CD8-positive, alpha-beta memory T cell (primary cell): Measurements from ENCODE around the gene CAPS. TPM values are rescaled to one million over a fixed set of nuclear protein-coding genes. Genes with fewer than 3 reads are reported as not detected.

Experiments used
- CTCF ChIA-PET: fragments of 350-600 bp; sonication (Branson Sonifier 250); formaldehyde crosslinking; loops from one replicate; lab custom pipeline; 2021; ENCODE audit warnings: antibody characterized with exemption; lab: Charles Lee
- POLR2A ChIA-PET: fragments of 350-600 bp; sonication (Branson Sonifier 250); formaldehyde crosslinking; loops from one replicate; lab custom pipeline; 2021; ENCODE audit warnings: antibody characterized with exemption; lab: Charles Lee
- DNase-seq, 5 donors: peaks; one replicate each; pipeline versions ENCODE4 v3.0.0 to v3.0.0-alpha.2; 2020 to 2022; ENCODE audit warnings: mixed read lengths in 1 of 5
- H3K27ac ChIP-seq: one replicate; pipeline ENCODE4 v1.7.0; 2013; ENCODE audit warnings: low read depth, mild to moderate bottlenecking, low read length, moderate library complexity
- H3K27me3 ChIP-seq: 2 replicates; pipeline ENCODE4 v1.7.0; 2013; ENCODE audit warnings: low read length, mild to moderate bottlenecking; ENCODE audit not compliant: insufficient read depth, poor library complexity, severe bottlenecking
- H3K36me3 ChIP-seq: 2 replicates; pipeline ENCODE4 v1.7.0; 2013; ENCODE audit warnings: mild to moderate bottlenecking, low read length, moderate library complexity; ENCODE audit not compliant: insufficient read depth
- H3K4me1 ChIP-seq: 2 replicates; pipeline ENCODE4 v1.7.0; 2013; ENCODE audit warnings: mild to moderate bottlenecking, low read length, moderate library complexity; ENCODE audit not compliant: insufficient read depth
- H3K4me3 ChIP-seq: 2 replicates; pipeline ENCODE4 v1.7.0; 2013; ENCODE audit warnings: mild to moderate bottlenecking, low read length
- H3K9me3 ChIP-seq: 2 replicates; pipeline ENCODE4 v1.7.0; 2013; ENCODE audit warnings: mild to moderate bottlenecking, low read length
- H3K27ac Mint-ChIP-seq, 8 donors: one replicate each; pipeline ENCODE4 v1.8.0; 2020 to 2021; ENCODE audit warnings: mixed read lengths in 8 of 8, mild to moderate bottlenecking in 6 of 8, inconsistent platforms in 3 of 8, moderate library complexity in 3 of 8
- H3K27me3 Mint-ChIP-seq, 2 donors: one replicate each; pipeline ENCODE4 v1.8.0; 2020 to 2021; ENCODE audit warnings: mixed read lengths in 2 of 2, mild to moderate bottlenecking in 1 of 2, moderate library complexity in 1 of 2
- H3K36me3 Mint-ChIP-seq, 3 donors: one replicate each; pipeline ENCODE4 v1.8.0; 2020 to 2021; ENCODE audit warnings: mixed read lengths in 3 of 3, inconsistent platforms in 1 of 3, mild to moderate bottlenecking in 1 of 3
- H3K4me1 Mint-ChIP-seq, 3 donors: one replicate each; pipeline ENCODE4 v1.8.0; 2020 to 2021; ENCODE audit warnings: mixed read lengths in 3 of 3, inconsistent platforms in 1 of 3, mild to moderate bottlenecking in 1 of 3
- H3K4me3 Mint-ChIP-seq, 7 donors: one replicate each; pipeline ENCODE4 v1.8.0; 2020 to 2021; ENCODE audit warnings: mixed read lengths in 7 of 7, mild to moderate bottlenecking in 6 of 7, moderate library complexity in 4 of 7, inconsistent platforms in 2 of 7
- H3K9me3 Mint-ChIP-seq, 5 donors: one replicate each; pipeline ENCODE4 v1.8.0; 2020 to 2022; ENCODE audit warnings: mixed read lengths in 5 of 5, mild to moderate bottlenecking in 3 of 5, moderate library complexity in 2 of 5, inconsistent platforms in 1 of 5
- polyA plus RNA-seq: library from polyadenylated mRNA; unstranded; fragments of 300-500 nt; fragmentation: Illumina TruSeq; gene quantifications from one replicate; pipeline ENCODE4 v1.2.3, GENCODE V29; 2021
- total RNA-seq, 2 experiments: library from RNA; stranded (reverse); gene quantifications; one replicate each; pipeline ENCODE4 v1.2.3, GENCODE V29; 2021

CAPS gene
- total and polyA plus RNA-seq, 3 experiments from 2014 or later = 2.7 to 7.3 (median 5.3) TPM

GRCh38 chr19:5927441-5927821, 13.4 kb downstream of the CAPS start:
- Mint-ChIP-seq H3K4me1 (peaks cover 0 to 1% (median 0%) of the 10 kb centered on the region in 3 donors), H3K36me3 (peaks cover 3 to 96% (median 12%) of the 10 kb centered on the region in 3 donors), H3K4me3 (no peak overlapping the region), H3K9me3 (no peaks in the 10 kb centered on the region), H3K27ac (peak overlapping the region in 1 of 8 donors; percentile 91), H3K27me3 (no peaks in the 10 kb centered on the region)
- H3K4me3 ChIP-seq = no peak overlapping the region
- H3K27me3 ChIP-seq = no peaks in the 10 kb centered on the region
- CTCF ChIA-PET = no interaction called here
- H3K36me3 ChIP-seq = peaks cover 89% of the 10 kb centered on the region
- H3K27ac ChIP-seq = no peak overlapping the region
- no peaks in the 10 kb centered on the region for H3K4me1 ChIP-seq
- DNase-seq = no peak
- POLR2A ChIA-PET = no interaction called here
- H3K9me3 ChIP-seq = no peaks in the 10 kb centered on the region

- peaks cover 3 to 87% (median 6%) of the 10 kb centered on the region in 3 donors for H3K36me3 Mint-ChIP-seq
- no peak overlapping the region for H3K4me3 ChIP-seq
- no peak for DNase-seq
- H3K27ac Mint-ChIP-seq = no peak overlapping the region
- H3K9me3 ChIP-seq = no peaks in the 10 kb centered on the region
- POLR2A ChIA-PET = no interaction called here
- H3K9me3 Mint-ChIP-seq = no peaks in the 10 kb centered on the region
- no peaks in the 10 kb centered on the region for H3K27me3 Mint-ChIP-seq
- H3K4me3 Mint-ChIP-seq = peak overlapping the region in 1 of 7 donors; percentile 14
- no peak overlapping the region for H3K27ac ChIP-seq
- H3K4me1 ChIP-seq = no peaks in the 10 kb centered on the region
- peaks cover 75% of the 10 kb centered on the region for H3K36me3 ChIP-seq
- peaks cover 0 to 1% (median 0%) of the 10 kb centered on the region in 3 donors for H3K4me1 Mint-ChIP-seq
- H3K27me3 ChIP-seq = no peaks in the 10 kb centered on the region
- CTCF ChIA-PET = no interaction called here
Observed at GRCh38 chr19:5929179-5929578, 15.1 kb downstream of the CAPS start.

- H3K9me3 ChIP-seq = no peaks in the 10 kb centered on the region
- no peaks in the 10 kb centered on the region for H3K9me3 Mint-ChIP-seq
- H3K4me3 Mint-ChIP-seq = no peak overlapping the region
- DNase-seq = no peak
- peaks cover 3 to 86% (median 6%) of the 10 kb centered on the region in 3 donors for H3K36me3 Mint-ChIP-seq
- no peak overlapping the region for H3K27ac ChIP-seq
- peaks cover 0 to 1% (median 0%) of the 10 kb centered on the region in 3 donors for H3K4me1 Mint-ChIP-seq
- no peak overlapping the region for H3K27ac Mint-ChIP-seq
- H3K27me3 Mint-ChIP-seq = no peaks in the 10 kb centered on the region
- H3K27me3 ChIP-seq = no peaks in the 10 kb centered on the region
- ChIA-PET CTCF (no interaction called here), POLR2A (no interaction called here)
- H3K4me1 ChIP-seq = no peaks in the 10 kb centered on the region
- H3K4me3 ChIP-seq = no peak overlapping the region
- H3K36me3 ChIP-seq = peaks cover 71% of the 10 kb centered on the region
Observed at GRCh38 chr19:5929625-5930024, 15.6 kb downstream of the CAPS start.

GRCh38 chr19:5931251-5931650, 17.2 kb downstream of the CAPS start:
- H3K36me3 ChIP-seq = peaks cover 64% of the 10 kb centered on the region
- no peak for DNase-seq
- CTCF ChIA-PET = no interaction called here
- peaks cover 3 to 87% (median 8%) of the 10 kb centered on the region in 3 donors for H3K36me3 Mint-ChIP-seq
- H3K27me3 ChIP-seq = no peaks in the 10 kb centered on the region
- peaks cover 0 to 2% (median 1%) of the 10 kb centered on the region in 3 donors for H3K4me1 Mint-ChIP-seq
- no peaks in the 10 kb centered on the region for H3K9me3 Mint-ChIP-seq
- no peak overlapping the region for H3K4me3 ChIP-seq
- no peak overlapping the region for H3K27ac Mint-ChIP-seq
- no peak overlapping the region for H3K4me3 Mint-ChIP-seq
- H3K4me1 ChIP-seq = no peaks in the 10 kb centered on the region
- no peak overlapping the region for H3K27ac ChIP-seq
- POLR2A ChIA-PET = no interaction called here
- no peaks in the 10 kb centered on the region for H3K27me3 Mint-ChIP-seq
- no peaks in the 10 kb centered on the region for H3K9me3 ChIP-seq

- no peak overlapping the region for H3K27ac Mint-ChIP-seq
- no peak for DNase-seq
- Histone ChIP-seq H3K27ac (no peak overlapping the region), H3K27me3 (no peaks in the 10 kb centered on the region), H3K4me3 (no peak overlapping the region), H3K4me1 (no peaks in the 10 kb centered on the region), H3K9me3 (no peaks in the 10 kb centered on the region), H3K36me3 (peaks cover 63% of the 10 kb centered on the region)
- no peak overlapping the region for H3K4me3 Mint-ChIP-seq
- H3K27me3 Mint-ChIP-seq = no peaks in the 10 kb centered on the region
- peaks cover 0 to 2% (median 1%) of the 10 kb centered on the region in 3 donors for H3K4me1 Mint-ChIP-seq
- H3K9me3 Mint-ChIP-seq = no peaks in the 10 kb centered on the region
- ChIA-PET CTCF (no interaction called here), POLR2A (no interaction called here)
- H3K36me3 Mint-ChIP-seq = peaks cover 3 to 86% (median 8%) of the 10 kb centered on the region in 3 donors
Observed at GRCh38 chr19:5932146-5932545, 18.1 kb downstream of the CAPS start.

- no peak overlapping the region for H3K27ac ChIP-seq
- no peak overlapping the region for H3K4me3 ChIP-seq
- Mint-ChIP-seq H3K4me1 (peaks cover 0 to 5% (median 1%) of the 10 kb centered on the region in 3 donors), H3K36me3 (peaks cover 3 to 86% (median 8%) of the 10 kb centered on the region in 3 donors), H3K27ac (peak overlapping the region in 2 of 8 donors; percentile 51 to 54), H3K27me3 (no peaks in the 10 kb centered on the region), H3K9me3 (no peaks in the 10 kb centered on the region), H3K4me3 (no peak overlapping the region)
- ChIA-PET POLR2A (no interaction called here), CTCF (no interaction called here)
- H3K27me3 ChIP-seq = no peaks in the 10 kb centered on the region
- H3K9me3 ChIP-seq = no peaks in the 10 kb centered on the region
- H3K4me1 ChIP-seq = no peaks in the 10 kb centered on the region
- DNase-seq = no peak
- peaks cover 59% of the 10 kb centered on the region for H3K36me3 ChIP-seq
Observed at GRCh38 chr19:5932609-5933262, 18.7 kb downstream of the CAPS start.

- H3K4me1 ChIP-seq = no peaks in the 10 kb centered on the region
- peak overlapping the region in 2 of 8 donors; percentile 54 for H3K27ac Mint-ChIP-seq
- ChIA-PET CTCF (no interaction called here), POLR2A (no interaction called here)
- H3K27me3 Mint-ChIP-seq = no peaks in the 10 kb centered on the region
- peaks cover 52% of the 10 kb centered on the region for H3K36me3 ChIP-seq
- H3K4me3 ChIP-seq = no peak overlapping the region
- H3K9me3 ChIP-seq = no peaks in the 10 kb centered on the region
- no peaks in the 10 kb centered on the region for H3K27me3 ChIP-seq
- H3K9me3 Mint-ChIP-seq = no peaks in the 10 kb centered on the region
- H3K4me1 Mint-ChIP-seq = peaks cover 0 to 5% (median 1%) of the 10 kb centered on the region in 3 donors
- no peak for DNase-seq
- H3K4me3 Mint-ChIP-seq = no peak overlapping the region
- peaks cover 0 to 84% (median 8%) of the 10 kb centered on the region in 3 donors for H3K36me3 Mint-ChIP-seq
- no peak overlapping the region for H3K27ac ChIP-seq
Observed at GRCh38 chr19:5933391-5934068, 19.5 kb downstream of the CAPS start.

- ChIA-PET CTCF (no interaction called here), POLR2A (no interaction called here)
- Mint-ChIP-seq H3K36me3 (peaks cover 0 to 80% (median 6%) of the 10 kb centered on the region in 3 donors), H3K4me1 (peaks cover 0 to 5% (median 0%) of the 10 kb centered on the region in 3 donors), H3K27me3 (no peaks in the 10 kb centered on the region), H3K9me3 (no peaks in the 10 kb centered on the region), H3K4me3 (no peak overlapping the region), H3K27ac (no peak overlapping the region)
- Histone ChIP-seq H3K4me1 (no peaks in the 10 kb centered on the region), H3K36me3 (peaks cover 47% of the 10 kb centered on the region), H3K4me3 (no peak overlapping the region), H3K27me3 (no peaks in the 10 kb centered on the region), H3K9me3 (no peaks in the 10 kb centered on the region), H3K27ac (no peak overlapping the region)
- no peak for DNase-seq
Observed at GRCh38 chr19:5934069-5934401, 20.0 kb downstream of the CAPS start.
